Putamen (tissue), 1 donor: ENCODE results near the gene MPHOSPH8.
"Not testable (repeated sequence)": the region's sequence is repeated elsewhere in the genome, so short reads cannot be mapped to it uniquely, and the experiment has no call there.

Experiments used
- DNase-seq: peaks from one replicate; pipeline ENCODE4 v3.0.0-alpha.2; 2016; ENCODE audit warnings: low spot score

MPHOSPH8 gene

GRCh38 chr13:19681517-19681916, 48.1 kb downstream of the MPHOSPH8 start:
- no peak for DNase-seq

- no peak for DNase-seq
Observed at GRCh38 chr13:19685034-19685433, 51.6 kb downstream of the MPHOSPH8 start.

GRCh38 chr13:19685437-19685836, 52.0 kb downstream of the MPHOSPH8 start:
- DNase-seq, result no peak

GRCh38 chr13:19691447-19691846, 58.0 kb downstream of the MPHOSPH8 start:
- not testable (repeated sequence) for DNase-seq

- DNase-seq, result no peak
Observed at GRCh38 chr13:19695428-19695827, 62.0 kb downstream of the MPHOSPH8 start.

- DNase-seq, result no peak
Observed at GRCh38 chr13:19695829-19696228, 62.4 kb downstream of the MPHOSPH8 start.

GRCh38 chr13:19700963-19701362, 67.5 kb downstream of the MPHOSPH8 start:
- DNase-seq, result not testable (repeated sequence)

GRCh38 chr13:19701619-19702018, 68.2 kb downstream of the MPHOSPH8 start:
- not testable (repeated sequence) for DNase-seq

GRCh38 chr13:19704256-19704655, 70.8 kb downstream of the MPHOSPH8 start:
- DNase-seq, result not testable (repeated sequence)

GRCh38 chr13:19709039-19709438, 75.6 kb downstream of the MPHOSPH8 start:
- not testable (repeated sequence) for DNase-seq

GRCh38 chr13:19709782-19710181, 76.3 kb downstream of the MPHOSPH8 start:
- DNase-seq, result not testable (repeated sequence)

GRCh38 chr13:19713186-19713965, 79.9 kb downstream of the MPHOSPH8 start:
- no peak for DNase-seq

GRCh38 chr13:19720039-19720438, 86.6 kb downstream of the MPHOSPH8 start:
- DNase-seq, result no peak
